Mucosa of stomach (tissue), 1 donor: ENCODE data around the gene FAM89B.
"Not testable (repeated sequence)": the region's sequence is repeated elsewhere in the genome, so short reads cannot be mapped to it uniquely, and the experiment has no call there.

Experiments
- H3K27me3 ChIP-seq: one replicate; pipeline ENCODE4 v1.7.0; 2013; ENCODE audit warnings: mild to moderate bottlenecking, low read length; ENCODE audit not compliant: control insufficient read depth, insufficient read depth
- H3K36me3 ChIP-seq: one replicate; pipeline ENCODE4 v1.7.0; 2013; ENCODE audit warnings: low read length; ENCODE audit not compliant: control insufficient read depth, insufficient read depth
- H3K4me1 ChIP-seq: one replicate; pipeline ENCODE4 v1.7.0; 2013; ENCODE audit warnings: mild to moderate bottlenecking, low read length; ENCODE audit not compliant: control insufficient read depth, insufficient read depth
- H3K4me3 ChIP-seq: one replicate; pipeline ENCODE4 v1.7.0; 2013; ENCODE audit warnings: low read length
- H3K9ac ChIP-seq: one replicate; pipeline ENCODE4 v1.7.0; 2013; ENCODE audit warnings: mild to moderate bottlenecking, low read length, moderate library complexity
- H3K9me3 ChIP-seq: one replicate; pipeline ENCODE4 v1.7.0; 2013; ENCODE audit warnings: mild to moderate bottlenecking, low read length, moderate library complexity; ENCODE audit not compliant: control insufficient read depth
- donor health status: Pancreatic carcinoma.

The FAM89B gene

DNA sequence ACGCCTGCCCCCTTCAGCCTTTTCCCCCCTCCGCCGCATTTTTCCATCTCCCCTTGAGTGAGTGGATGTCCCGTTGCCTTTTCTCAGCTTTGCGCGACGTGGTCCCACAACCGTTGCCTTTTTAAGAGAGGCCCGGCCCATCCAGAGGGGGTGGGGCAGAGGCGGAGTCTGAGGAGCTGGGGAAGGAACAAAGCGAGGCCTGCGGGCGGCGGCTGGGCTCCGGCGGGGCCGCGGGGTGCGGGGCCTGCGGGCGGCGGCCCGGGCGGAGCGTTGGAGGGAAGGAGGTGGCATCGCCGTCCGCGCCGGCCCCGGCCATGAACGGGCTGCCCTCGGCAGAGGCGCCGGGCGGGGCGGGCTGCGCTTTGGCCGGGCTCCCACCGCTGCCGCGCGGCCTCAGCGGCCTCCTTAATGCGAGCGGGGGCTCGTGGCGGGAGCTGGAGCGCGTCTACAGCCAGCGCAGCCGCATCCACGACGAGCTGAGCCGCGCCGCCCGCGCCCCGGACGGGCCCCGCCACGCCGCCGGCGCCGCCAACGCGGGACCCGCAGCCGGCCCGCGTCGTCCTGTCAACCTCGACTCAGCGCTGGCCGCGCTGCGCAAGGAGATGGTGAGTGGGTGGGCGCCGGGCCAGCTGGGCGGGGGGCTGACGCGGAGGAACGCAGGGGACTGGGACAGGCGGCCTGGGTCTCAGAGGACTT, at the start of gene FAM89B:
Gene FAM89B (plus strand): TSS at position 183 of the 696 bp plus-strand sequence. CDS start 132 bp downstream, at position 315.
- H3K9me3 ChIP-seq: no peaks in the 10 kb centered on the region
- H3K4me1 ChIP-seq: peaks cover 69% of the 10 kb centered on the region
- no peaks in the 10 kb centered on the region for H3K36me3 ChIP-seq
- H3K9ac ChIP-seq: peak within 1 kb of the TSS; percentile 33
- peak within 1 kb of the TSS; percentile 91 for H3K4me3 ChIP-seq
- H3K27me3 ChIP-seq: no peaks in the 10 kb centered on the region

DNA sequence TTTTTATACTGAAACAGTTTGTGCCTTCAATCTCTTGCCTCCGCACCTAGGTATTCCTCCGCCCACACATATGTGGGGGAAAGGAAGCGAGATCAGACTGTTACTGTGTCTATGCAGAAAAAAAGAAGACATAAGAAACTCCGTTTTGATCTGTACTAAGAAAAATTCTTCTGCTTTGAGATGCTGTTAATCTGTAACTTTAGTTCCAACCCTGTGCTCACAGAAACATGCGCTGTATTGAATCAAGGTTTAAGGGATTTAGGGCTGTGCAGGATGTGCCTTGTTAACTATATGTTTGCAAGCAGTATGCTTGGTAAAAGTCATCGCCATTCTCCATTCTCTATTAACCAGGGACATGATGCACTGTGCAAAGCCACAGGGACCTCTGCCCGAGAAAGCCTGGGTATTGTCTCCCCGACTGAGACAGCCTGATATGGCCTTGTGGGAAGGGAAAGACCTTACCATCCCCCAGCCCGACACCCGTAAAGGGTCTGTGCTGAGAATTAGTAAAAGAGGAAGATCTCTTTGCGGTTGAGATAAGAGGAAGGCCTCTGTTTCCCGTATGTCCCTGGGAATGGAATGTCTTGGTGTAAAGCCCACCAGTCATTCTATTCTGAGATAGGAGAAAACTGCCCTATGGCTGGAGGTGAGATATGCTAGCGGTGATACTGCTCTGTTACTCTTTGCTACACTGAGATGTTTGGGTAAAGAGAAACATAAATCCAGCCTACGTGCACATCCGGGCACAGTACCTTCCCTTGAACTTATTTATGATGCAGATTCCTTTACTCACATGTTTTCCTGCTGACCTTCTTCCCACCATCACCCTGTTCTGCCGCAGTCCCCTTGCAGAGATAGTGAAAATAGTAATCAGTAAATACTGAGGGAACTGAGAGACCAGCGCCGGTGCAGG, 49.4 kb upstream of the FAM89B start:
- H3K9me3 ChIP-seq, H3K27me3 ChIP-seq, H3K9ac ChIP-seq, H3K36me3 ChIP-seq, H3K4me3 ChIP-seq: not testable (repeated sequence)
- H3K4me1 ChIP-seq: peaks cover 14% of the 10 kb centered on the region

DNA sequence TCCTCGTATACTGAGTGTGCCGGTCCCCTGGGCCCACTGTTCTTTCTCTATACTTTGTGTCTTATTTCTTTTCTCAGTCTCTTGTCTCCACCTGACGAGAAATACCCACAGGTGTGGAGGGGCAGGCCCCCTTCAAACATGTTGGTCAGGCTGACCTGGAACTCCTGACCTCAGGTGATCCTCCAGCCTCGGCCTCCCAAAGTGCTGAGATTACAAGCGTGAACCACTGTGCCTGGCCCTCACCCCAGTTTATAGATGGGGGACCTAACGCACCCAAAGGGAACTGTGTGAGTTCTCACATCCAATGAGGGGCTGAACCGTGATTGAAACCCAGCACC, 48.7 kb upstream of the FAM89B start:
- H3K4me1 ChIP-seq: peaks cover 14% of the 10 kb centered on the region
- not testable (repeated sequence) for H3K36me3 ChIP-seq, H3K9me3 ChIP-seq, H3K4me3 ChIP-seq, H3K27me3 ChIP-seq, H3K9ac ChIP-seq

DNA sequence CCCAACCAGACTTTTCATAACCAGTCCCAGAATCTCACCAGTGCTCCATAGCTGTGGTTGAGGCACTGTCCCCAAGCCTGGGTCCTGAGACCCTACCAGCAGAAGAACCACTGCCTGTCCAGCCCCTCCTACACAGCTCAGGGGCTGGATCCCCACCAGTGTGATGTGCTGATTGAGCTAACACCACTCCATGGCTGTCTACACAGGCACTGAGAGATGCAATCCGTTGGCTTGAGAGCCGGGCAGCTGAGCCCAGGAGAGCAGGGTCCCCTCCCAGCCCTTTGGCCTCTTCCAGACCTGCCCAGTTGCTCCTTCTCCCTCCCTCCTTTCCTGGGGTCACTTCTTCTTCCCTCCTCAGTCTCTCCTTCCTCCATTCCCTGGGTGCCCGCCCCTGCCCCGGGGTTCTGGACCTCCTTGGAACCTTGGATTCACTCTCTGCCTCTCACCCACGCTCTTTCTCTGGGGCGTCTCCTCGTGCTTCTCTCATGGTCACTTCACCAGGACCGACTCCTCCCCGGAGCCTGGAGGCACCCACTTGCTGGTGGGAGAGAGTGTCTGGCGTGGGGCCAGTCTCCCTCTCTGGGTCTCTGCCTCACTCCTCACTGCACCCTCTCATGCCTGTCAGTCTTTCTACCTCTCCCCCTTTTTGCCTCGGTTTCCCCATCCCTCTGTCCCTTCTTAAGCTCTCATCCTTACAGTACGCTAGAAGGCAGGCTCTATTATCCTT, 48.2 kb upstream of the FAM89B start:
- Histone ChIP-seq H3K4me3 (no peak overlapping the region), H3K9me3 (no peaks in the 10 kb centered on the region), H3K27me3 (no peaks in the 10 kb centered on the region), H3K4me1 (peaks cover 14% of the 10 kb centered on the region), H3K9ac (peak overlapping the region; percentile 34), H3K36me3 (no peaks in the 10 kb centered on the region)

DNA sequence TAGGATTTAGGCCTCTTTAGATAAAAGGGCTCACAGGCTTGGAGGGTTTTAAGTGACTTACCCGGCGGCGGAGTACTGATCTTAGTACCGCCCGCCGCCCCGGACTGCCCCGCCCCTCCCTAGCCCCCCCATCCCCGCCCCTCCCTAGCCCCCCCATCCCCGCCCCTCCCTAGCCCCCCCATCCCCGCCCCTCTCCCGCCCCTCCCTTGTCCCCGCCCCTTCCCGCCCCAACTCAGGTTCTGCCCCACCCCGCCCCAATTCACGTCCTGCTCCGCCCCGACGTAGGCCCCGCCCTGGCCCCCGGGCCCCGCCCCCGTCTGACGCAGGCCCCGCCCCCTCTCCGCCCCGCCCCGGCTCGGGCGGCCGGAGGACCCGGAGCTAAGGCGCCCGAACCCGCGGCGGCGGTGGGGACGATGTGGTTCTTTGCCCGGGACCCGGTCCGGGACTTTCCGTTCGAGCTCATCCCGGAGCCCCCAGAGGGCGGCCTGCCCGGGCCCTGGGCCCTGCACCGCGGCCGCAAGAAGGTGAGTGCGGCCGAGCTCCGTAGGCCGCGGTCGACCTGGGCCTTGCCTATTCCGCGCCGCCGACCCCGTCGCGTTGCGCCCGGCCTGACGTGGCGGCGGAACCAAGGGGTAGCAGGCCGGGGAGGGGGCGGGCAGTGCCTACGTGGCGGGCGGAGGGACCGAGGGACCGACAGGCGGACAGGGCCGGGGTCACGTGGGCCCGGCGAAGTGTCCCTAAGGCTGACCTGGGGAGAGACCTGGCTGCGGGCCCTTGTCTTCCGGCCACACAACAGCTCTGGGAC, 47.4 kb upstream of the FAM89B start, which contains the start of gene SCYL1:
Gene SCYL1 (plus strand): TSS at position 343 of the 805 bp plus-strand sequence. CDS start 71 bp downstream, at position 414.
- Histone ChIP-seq H3K27me3 (no peaks in the 10 kb centered on the region), H3K9me3 (no peaks in the 10 kb centered on the region), H3K9ac (peak within 1 kb of the TSS; percentile 83), H3K4me1 (peaks cover 14% of the 10 kb centered on the region), H3K36me3 (peaks cover 4% of the 10 kb centered on the region), H3K4me3 (peak within 1 kb of the TSS; percentile 81)

DNA sequence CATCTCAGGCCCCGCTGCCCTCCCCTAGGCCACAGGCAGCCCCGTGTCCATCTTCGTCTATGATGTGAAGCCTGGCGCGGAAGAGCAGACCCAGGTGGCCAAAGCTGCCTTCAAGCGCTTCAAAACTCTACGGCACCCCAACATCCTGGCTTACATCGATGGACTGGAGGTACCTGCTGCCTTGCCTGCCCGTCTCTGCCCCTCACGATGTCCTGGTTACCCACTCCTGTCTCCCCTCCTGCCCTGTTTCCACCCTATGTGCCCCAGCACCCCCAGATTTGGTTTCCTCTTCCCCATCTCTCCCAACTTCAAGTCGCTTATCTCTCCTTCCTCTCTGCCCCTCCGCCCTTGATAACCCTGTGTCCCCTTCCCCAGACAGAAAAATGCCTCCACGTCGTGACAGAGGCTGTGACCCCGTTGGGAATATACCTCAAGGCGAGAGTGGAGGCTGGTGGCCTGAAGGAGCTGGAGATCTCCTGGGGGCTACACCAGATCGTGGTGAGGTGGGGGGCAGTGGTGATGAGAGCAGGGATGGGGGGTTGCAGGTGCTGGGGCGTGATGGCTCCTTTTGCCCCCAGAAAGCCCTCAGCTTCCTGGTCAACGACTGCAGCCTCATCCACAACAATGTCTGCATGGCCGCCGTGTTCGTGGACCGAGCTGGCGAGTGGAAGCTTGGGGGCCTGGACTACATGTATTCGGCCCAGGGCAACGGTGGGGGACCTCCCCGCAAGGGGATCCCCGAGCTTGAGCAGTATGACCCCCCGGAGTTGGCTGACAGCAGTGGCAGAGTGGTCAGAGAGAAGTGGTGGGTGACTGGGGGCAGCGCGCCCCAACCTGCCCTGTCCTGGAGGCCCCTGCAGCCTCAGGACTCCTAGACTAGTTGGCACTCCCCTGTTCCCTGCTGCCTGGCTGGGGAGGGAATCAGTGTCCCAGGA, 46.5 kb upstream of the FAM89B start:
- peaks cover 4% of the 10 kb centered on the region for H3K36me3 ChIP-seq
- H3K4me1 ChIP-seq: peaks cover 14% of the 10 kb centered on the region
- no peaks in the 10 kb centered on the region for H3K9me3 ChIP-seq
- peak overlapping the region; percentile 83 for H3K9ac ChIP-seq
- no peaks in the 10 kb centered on the region for H3K27me3 ChIP-seq
- peak overlapping the region; percentile 81 for H3K4me3 ChIP-seq

DNA sequence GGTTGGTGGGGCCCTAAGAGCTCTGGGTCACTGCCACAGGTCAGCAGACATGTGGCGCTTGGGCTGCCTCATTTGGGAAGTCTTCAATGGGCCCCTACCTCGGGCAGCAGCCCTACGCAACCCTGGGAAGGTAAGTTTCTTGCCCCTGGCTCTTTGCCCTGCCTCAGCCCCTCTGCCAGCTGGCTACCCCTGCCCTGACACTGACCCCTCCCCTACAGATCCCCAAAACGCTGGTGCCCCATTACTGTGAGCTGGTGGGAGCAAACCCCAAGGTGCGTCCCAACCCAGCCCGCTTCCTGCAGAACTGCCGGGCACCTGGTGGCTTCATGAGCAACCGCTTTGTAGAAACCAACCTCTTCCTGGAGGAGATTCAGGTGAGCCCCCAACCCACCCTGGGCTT, 45.6 kb upstream of the FAM89B start:
- H3K9me3 ChIP-seq: no peaks in the 10 kb centered on the region
- peaks cover 13% of the 10 kb centered on the region for H3K36me3 ChIP-seq
- peaks cover 14% of the 10 kb centered on the region for H3K4me1 ChIP-seq
- H3K4me3 ChIP-seq: no peak overlapping the region
- H3K9ac ChIP-seq: no peak overlapping the region
- no peaks in the 10 kb centered on the region for H3K27me3 ChIP-seq

DNA sequence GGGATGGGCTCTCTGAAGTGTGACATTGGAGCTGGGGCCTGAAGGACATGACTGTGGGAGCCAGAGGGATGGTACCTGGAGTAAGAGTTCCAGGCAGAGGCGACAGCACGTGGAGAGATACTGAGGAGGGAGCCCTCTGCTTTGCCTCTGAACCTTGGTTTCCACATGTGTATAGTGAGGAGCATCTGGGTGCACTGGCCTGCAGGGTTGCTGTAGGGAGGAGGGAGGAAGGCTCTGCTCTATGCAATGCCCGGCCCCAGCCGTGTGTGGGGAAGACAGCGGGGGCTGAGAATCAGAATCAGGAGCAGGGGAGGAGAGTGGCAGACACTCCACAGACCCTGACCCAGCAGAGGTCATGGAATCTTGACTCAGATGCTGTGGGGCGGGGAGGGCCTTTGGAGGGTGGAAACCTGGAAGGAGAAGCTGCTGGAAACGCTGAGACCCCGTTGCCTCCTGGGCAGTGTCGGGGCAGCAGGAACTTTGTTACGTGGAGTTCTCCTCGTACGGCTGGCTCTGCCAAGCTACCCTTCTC, 43.5 kb upstream of the FAM89B start:
- Histone ChIP-seq H3K9me3 (no peaks in the 10 kb centered on the region), H3K4me1 (peaks cover 14% of the 10 kb centered on the region), H3K27me3 (no peaks in the 10 kb centered on the region), H3K9ac (no peak overlapping the region), H3K4me3 (no peak overlapping the region), H3K36me3 (peaks cover 21% of the 10 kb centered on the region)

DNA sequence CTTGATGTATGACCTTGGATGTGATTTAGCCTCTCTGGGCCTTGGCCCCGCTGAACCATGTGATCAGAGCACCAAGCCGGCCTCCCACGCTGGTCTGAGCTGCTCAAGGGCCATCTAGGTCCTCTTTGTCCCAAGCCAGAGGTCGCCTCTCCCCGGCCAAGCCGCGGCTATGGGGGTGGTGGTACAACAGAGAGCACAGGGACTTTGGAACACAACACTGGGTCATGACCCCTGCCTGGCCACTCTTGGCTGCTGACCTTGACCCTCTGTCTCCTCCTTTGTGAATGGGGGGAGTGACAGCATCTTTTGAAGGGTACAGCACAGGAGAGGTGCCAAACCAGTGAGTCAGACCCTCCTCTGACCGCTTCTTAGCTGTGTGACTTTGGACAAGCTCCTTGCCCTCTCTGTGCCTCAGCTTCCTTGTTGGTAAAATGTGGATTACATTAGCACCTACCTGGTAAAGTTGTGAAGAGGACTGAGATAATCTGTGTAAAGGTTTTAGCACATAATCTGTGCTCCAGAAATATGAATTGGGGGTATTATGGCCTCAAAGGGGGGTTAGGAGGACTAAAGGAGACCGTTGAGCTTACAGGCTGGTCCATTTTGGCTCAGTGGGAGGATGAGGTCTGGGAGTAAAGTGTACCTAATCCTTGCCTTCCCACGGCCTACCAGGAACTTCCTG, 42.7 kb upstream of the FAM89B start:
- no peaks in the 10 kb centered on the region for H3K27me3 ChIP-seq
- no peaks in the 10 kb centered on the region for H3K9me3 ChIP-seq
- H3K4me3 ChIP-seq: no peak overlapping the region
- H3K36me3 ChIP-seq: peaks cover 21% of the 10 kb centered on the region
- peaks cover 10% of the 10 kb centered on the region for H3K4me1 ChIP-seq
- H3K9ac ChIP-seq: no peak overlapping the region

DNA sequence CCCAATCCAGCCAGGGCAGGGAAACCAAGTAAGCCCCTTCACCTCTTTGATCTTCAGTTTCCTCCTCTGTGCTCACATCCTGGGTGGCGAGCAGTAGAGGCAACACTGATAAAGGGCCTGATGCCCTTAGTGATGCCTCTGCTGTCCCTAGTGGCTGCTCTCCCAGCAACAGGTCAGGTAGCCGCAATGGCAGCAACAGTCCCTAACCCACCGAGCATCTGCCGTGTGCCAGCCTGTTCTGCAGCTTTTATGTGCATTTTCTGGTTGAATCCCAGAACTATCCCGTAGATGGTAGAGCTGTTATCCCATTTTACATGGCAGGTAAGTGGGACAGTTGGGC, 42.2 kb upstream of the FAM89B start:
- no peaks in the 10 kb centered on the region for H3K9me3 ChIP-seq
- H3K27me3 ChIP-seq: no peaks in the 10 kb centered on the region
- no peak overlapping the region for H3K9ac ChIP-seq
- H3K36me3 ChIP-seq: peaks cover 21% of the 10 kb centered on the region
- peaks cover 10% of the 10 kb centered on the region for H3K4me1 ChIP-seq
- H3K4me3 ChIP-seq: no peak overlapping the region
